ENCODE data around the gene C1R.
"Not testable (repeated sequence)": the region's sequence is repeated elsewhere in the genome, so short reads cannot be mapped to it uniquely, and the experiment has no call there.

DNA sequence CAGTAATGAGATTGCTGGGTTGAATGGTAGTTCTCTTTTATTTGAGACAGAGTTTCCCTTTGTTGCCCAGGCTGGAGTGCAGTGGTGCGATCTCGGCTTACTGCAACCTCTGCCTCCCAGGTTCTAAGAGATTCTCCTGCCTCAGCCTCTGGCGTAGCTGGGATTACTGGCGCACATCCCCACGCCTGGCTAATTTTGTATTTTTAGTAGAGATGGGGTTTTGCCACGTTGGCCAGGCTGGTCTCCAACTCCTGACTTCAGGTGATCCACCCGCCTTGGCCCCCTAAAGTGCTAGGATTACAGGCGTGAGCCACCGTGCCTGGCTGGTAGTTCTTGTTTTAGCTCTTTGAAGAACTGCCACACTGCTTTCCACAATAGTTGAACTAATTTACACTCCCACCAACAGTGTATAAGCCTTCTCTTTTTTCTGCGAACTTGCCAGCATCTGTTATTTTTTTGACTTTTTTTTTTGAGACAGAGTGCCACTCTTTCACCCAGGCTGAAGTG lies 42.7 kb downstream of the C1R start:
- TF ChIP-seq, protein P1, sequence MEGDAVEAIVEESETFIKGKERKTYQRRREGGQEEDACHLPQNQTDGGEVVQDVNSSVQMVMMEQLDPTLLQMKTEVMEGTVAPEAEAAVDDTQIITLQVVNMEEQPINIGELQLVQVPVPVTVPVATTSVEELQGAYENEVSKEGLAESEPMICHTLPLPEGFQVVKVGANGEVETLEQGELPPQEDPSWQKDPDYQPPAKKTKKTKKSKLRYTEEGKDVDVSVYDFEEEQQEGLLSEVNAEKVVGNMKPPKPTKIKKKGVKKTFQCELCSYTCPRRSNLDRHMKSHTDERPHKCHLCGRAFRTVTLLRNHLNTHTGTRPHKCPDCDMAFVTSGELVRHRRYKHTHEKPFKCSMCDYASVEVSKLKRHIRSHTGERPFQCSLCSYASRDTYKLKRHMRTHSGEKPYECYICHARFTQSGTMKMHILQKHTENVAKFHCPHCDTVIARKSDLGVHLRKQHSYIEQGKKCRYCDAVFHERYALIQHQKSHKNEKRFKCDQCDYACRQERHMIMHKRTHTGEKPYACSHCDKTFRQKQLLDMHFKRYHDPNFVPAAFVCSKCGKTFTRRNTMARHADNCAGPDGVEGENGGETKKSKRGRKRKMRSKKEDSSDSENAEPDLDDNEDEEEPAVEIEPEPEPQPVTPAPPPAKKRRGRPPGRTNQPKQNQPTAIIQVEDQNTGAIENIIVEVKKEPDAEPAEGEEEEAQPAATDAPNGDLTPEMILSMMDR (conservative IDR thresholded peaks at IDR 0.05; ENCODE audit: low read length), result not testable (repeated sequence)
- not testable (repeated sequence) for TF ChIP-seq EZH2phosphoT487 (IDR thresholded peaks at IDR 0.05; ENCODE audit: borderline replicate concordance)
